NCI-H82 treated with DMSO at 0.1 percent for 48 hours (cell line): Measurements from ENCODE around the gene ACOX1.

Source experiments
- DNase-seq: peaks from one replicate; lab custom pipeline; 2025; ENCODE audit not compliant: unreplicated experiment; lab: John Stamatoyannopoulos, UW

The ACOX1 gene

GRCh38 chr17:75978938-75979704 is at the start of gene ACOX1, which contains the start of gene TEN1:
TSS of gene ACOX1 (minus strand) at chr17:75979166. CDS start at chr17:75979073, 93 bp downstream.
TSS of gene TEN1 (plus strand) at chr17:75979240. CDS start at chr17:75986193, 6,953 bp downstream.
- peak; percentile 93 for DNase-seq

- DNase-seq: no peak
Observed at GRCh38 chr17:76027159-76027839, 48.3 kb upstream of the ACOX1 start, which contains the start of gene EVPL. TSS of gene EVPL (minus strand) at chr17:76027306. CDS start at chr17:76027198, 108 bp downstream.

GRCh38 chr17:76026714-76027158 is 47.8 kb upstream of the ACOX1 start:
- DNase-seq: no peak

- DNase-seq: no peak
Observed at GRCh38 chr17:76025294-76025693, 46.3 kb upstream of the ACOX1 start.

- DNase-seq: no peak
Observed at GRCh38 chr17:76024353-76024752, 45.4 kb upstream of the ACOX1 start.

GRCh38 chr17:76023900-76024237 is 44.9 kb upstream of the ACOX1 start:
- DNase-seq: no peak

GRCh38 chr17:76022973-76023899 is 44.3 kb upstream of the ACOX1 start:
- DNase-seq: no peak

- DNase-seq: no peak
Observed at GRCh38 chr17:76022285-76022684, 43.3 kb upstream of the ACOX1 start.

- DNase-seq: no peak
Observed at GRCh38 chr17:76019833-76020467, 41.0 kb upstream of the ACOX1 start.

- no peak for DNase-seq
Observed at GRCh38 chr17:76018801-76019200, 39.8 kb upstream of the ACOX1 start.

GRCh38 chr17:76018340-76018680 is 39.3 kb upstream of the ACOX1 start:
- no peak for DNase-seq

GRCh38 chr17:76017481-76018339 is 38.7 kb upstream of the ACOX1 start:
- no peak for DNase-seq

- no peak for DNase-seq
Observed at GRCh38 chr17:76014925-76015261, 35.9 kb upstream of the ACOX1 start.

GRCh38 chr17:76014100-76014924 is 35.3 kb upstream of the ACOX1 start:
- peak; percentile 19 for DNase-seq

GRCh38 chr17:76013377-76013932 is 34.5 kb upstream of the ACOX1 start:
- DNase-seq: no peak

GRCh38 chr17:76011951-76012350 is 33.0 kb upstream of the ACOX1 start:
- DNase-seq: no peak

- no peak for DNase-seq
Observed at GRCh38 chr17:76009969-76010661, 31.1 kb upstream of the ACOX1 start.

GRCh38 chr17:76009447-76009846 is 30.5 kb upstream of the ACOX1 start:
- no peak for DNase-seq
